ENCODE measurements around the gene PNPLA6.

Gene PNPLA6

GRCh38 chr19:7600721-7601120, 65.2 kb downstream of the PNPLA6 start:
- no peak for DNase-seq (ENCODE audit: low read depth in 3 of 3)

DNA sequence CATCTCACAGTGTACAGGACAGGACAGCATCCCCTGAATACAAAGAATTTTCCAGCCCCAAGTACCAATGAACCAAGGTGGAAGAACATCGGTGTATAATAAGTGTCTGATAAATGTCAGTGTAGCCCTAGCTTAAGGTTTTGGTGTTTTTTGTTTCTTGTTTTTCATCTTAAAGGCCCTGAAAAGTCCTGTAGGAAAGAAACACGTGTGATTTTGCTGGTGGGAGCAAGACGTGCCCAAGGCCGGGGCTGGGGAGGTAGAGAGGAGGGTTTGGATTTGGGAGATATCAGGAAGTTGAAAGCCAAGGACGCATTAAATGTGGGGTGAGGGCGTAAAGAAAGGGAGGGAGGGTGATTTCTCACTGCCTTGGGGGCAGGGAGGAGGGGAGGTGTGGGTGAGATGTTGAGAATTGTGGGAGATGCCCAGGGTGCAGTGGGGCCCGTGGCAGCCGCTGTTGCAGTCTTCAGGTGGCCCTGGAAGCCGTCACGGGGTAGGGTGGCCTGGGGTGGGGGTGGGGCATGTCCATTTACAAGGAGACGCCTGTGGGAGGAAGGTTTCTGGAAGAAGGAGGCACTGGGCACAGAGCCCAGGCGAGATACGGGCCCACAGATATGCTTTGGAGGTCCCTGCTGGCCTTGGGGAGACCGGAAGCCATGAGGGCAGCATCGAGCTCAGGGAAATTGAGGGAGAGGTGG, 66.9 kb downstream of the PNPLA6 start:
- no peak for DNase-seq (ENCODE audit: low read depth in 3 of 3)

DNA sequence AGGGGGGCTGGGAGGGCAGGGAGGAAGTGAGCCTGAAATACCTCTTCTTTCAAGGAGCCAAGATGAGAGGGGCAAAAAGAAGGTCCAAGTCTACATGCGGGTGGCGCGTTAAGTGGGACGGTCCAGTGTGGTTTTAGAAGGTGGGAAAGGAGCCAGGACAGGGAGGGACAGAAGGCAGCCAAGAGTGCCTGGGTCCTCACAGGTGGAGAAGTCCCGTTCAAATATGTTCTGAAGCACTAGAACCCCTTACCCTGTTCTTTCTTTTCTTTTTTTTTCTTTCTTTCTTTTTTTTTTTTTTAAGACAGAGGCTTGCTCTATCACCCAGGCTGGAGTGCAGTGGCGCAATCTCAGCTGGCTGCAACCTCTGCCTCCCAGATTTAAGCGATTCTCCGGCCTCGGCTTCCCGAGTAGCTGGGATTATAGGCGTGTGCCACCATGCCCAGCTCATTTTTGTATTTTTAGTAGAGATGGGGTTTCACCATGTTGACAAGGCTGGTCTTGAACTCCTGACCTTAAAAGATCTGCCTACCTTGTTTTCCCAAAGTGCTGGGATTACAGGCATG, 67.5 kb downstream of the PNPLA6 start:
- no peak for DNase-seq (ENCODE audit: low read depth in 3 of 3)

- no peak for DNase-seq (ENCODE audit: low read depth in 3 of 3)
Measured at GRCh38 chr19:7603919-7604318, 68.4 kb downstream of the PNPLA6 start.

- peak in 2 of 3 donors; percentile 36 to 43 for DNase-seq (ENCODE audit: low read depth in 3 of 3)
Measured at GRCh38 chr19:7605490-7606222, 70.1 kb downstream of the PNPLA6 start.

DNA sequence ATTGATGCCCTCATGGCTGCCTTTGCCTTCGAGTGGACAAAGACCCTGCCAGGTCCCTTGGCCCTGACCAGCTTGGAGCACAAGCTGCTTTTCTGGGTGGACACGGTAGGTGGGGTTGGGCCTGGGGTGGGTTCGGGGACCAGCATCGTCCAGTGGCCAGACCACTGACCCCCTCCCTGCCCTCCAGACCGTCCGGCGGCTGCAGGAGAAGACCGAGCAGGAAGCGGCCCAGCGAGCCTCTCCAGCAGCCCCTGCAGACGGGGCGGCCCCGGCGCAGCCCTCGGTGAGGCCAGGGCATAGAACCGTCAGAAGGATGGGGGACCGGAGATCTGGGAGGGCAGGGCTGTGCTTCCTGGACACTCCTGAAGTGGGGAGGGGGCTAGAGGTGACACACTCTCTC, 70.8 kb downstream of the PNPLA6 start:
- DNase-seq (ENCODE audit: low read depth in 3 of 3): no peak

DNA sequence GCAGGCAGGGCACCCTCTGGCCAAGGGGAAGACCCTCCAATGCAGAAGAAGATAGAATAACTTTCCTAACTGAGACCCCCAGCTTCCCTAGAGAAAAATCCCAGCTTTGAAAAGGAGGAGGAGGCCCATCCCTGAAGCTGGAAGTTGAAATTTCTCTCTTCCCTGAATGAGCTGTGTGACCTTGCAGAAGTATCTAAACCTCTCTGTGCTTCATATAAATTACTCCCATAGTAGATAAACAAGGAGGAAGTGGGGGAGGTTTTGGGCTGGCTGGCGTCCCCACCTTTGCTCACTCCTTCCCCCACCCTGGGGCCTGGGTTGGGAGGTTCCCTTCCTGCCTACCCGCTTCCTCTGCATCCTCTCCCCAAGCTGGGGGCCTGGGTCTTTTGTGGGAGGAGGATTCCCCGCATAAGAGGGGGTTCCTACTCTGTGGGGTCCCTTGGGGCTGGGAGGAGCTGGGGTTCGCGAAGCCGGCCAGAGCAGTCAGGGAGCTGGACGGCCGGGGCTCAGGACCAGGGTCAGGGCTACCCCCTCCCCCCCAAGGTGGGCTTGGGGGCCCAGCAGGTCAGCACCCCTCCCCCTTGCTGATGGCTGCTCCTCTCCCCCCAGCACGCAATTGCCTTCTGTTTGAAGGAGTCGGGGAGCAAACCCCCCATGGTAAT, 71.8 kb downstream of the PNPLA6 start:
- no peak for DNase-seq (ENCODE audit: low read depth in 3 of 3)

DNA sequence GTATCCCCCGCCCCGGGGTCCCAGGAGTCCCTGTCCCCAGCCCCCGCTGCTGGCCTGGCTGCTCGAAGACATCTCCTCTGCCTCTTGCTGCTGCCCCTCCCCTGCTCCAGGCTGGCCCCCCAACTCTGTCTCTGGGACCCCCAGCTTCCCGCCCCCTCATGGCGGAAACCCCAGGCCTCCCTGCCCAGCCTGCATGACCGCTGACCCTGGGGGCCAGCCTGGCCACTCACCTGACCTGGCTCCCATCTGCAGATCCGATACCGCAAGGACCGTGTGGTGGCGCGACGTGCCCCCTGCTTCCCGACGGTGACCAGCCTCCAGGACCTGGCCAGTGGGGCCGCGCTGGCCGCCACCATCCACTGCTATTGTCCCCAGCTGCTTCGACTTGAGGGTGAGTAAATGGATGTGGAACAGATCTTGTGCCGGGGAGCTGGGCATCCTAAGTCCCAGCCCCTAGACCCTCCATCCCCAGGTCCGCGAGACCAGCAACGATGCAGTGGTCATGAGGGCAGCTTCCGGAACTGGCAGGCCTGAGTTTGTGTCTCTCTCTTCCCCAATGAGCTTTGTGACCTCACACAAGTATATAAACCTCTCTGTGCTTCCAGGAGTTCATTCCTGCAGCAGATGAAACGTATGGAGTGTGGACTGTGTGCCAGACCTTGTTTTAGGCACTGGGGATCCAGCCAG, 72.5 kb downstream of the PNPLA6 start:
- no peak for DNase-seq (ENCODE audit: low read depth in 3 of 3)

DNA sequence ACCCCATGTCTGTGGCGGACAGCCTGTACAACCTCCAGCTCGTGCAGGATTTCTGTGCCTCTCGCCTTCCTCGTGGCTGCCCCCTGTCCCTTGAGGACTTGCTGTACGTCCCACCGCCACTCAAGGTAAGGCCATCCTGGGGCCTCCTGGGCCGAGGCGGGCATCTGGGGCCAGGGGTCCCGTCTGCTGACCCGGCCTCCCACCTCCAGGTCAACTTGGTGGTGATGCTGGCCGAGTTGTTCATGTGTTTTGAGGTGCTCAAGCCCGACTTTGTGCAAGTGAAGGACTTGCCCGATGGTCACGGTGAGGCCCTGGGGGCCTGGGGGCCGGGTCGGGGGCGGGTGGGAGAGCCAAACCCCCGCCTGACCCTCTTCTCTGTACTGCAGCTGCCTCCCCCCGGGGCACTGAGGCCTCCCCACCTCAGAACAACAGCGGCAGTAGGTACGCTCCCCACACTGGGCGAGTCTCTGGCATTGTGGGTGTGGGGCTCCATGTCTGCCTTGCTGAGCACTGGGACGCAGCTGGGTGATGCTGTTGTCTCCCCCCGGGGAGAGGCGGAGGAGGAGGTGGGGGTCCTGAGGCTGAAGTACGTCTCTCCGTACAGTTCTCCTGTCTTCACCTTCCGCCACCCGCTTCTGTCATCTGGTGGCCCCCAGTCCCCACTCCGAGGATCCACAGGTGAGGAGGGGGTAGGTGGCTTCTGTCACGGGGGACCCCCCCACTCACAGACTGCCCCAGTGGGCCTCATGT, 75.1 kb downstream of the PNPLA6 start:
- DNase-seq (ENCODE audit: low read depth in 3 of 3): no peak
